ENCODE results near the gene SLC52A3. TPM values are rescaled to one million over a fixed set of nuclear protein-coding genes. Genes with fewer than 3 reads are reported as not detected.

Gene SLC52A3
- total and polyA plus RNA-seq, 12 donors = 1.5 to 5.7 (median 2.7) TPM

GRCh38 chr20:711576-711975 is 56.7 kb downstream of the SLC52A3 start:
- DNase-seq = no peak
- peaks cover 0 to 8% (median 4%) of the 10 kb centered on the region in 9 donors for H3K4me1 ChIP-seq
- peaks cover 0 to 45% (median 28%) of the 10 kb centered on the region in 7 donors for H3K27me3 ChIP-seq
- peaks cover 0 to 31% (median 6%) of the 10 kb centered on the region in 11 donors for H3K9me3 ChIP-seq
- H3K27ac ChIP-seq = no peak overlapping the region
- H3K4me3 ChIP-seq = no peak overlapping the region
- 46 to 51% methylated on average over 2 of the region's 2 CpGs for WGBS, 2 donors
- H3K36me3 ChIP-seq = no peaks in the 10 kb centered on the region
- TF ChIP-seq CTCF (IDR thresholded peaks at IDR 0.05) = no peak
- ATAC-seq = peak in 1 of 8 donors; percentile 61
- intact Hi-C loops (cut with DNase I) = no loop called here

GRCh38 chr20:710780-711450 is 57.4 kb downstream of the SLC52A3 start:
- intact Hi-C loops (cut with DNase I) = no loop called here
- TF ChIP-seq CTCF (IDR thresholded peaks at IDR 0.05) = no peak
- DNase-seq (no peak), ATAC-seq (no peak)
- 73 to 83% methylated on average over 19 of the region's 19 CpGs for WGBS, 2 donors
- no peak overlapping the region for H3K27ac ChIP-seq
- no peaks in the 10 kb centered on the region for H3K36me3 ChIP-seq
- peaks cover 0 to 31% (median 6%) of the 10 kb centered on the region in 11 donors for H3K9me3 ChIP-seq
- peaks cover 0 to 8% (median 4%) of the 10 kb centered on the region in 9 donors for H3K4me1 ChIP-seq
- H3K4me3 ChIP-seq = no peak overlapping the region
- peaks cover 0 to 45% (median 28%) of the 10 kb centered on the region in 7 donors for H3K27me3 ChIP-seq

Other genes with a start within 250 kb of the SLC52A3 start
- gene CSNK2A1, start 224.7 kb downstream of the SLC52A3 start, total RNA-seq = 100 to 1,000 TPM; 111 to 137 (median 129) TPM
- 10 to 100 TPM; 21.4 to 38.2 TPM for gene CSNK2A1, start 224.7 kb downstream of the SLC52A3 start, polyA plus RNA-seq
- 10 to 100 TPM in 3 of 10 donors, 1 to 10 TPM in 7; 4.6 to 20.5 (median 7.9) TPM for gene TCF15, start 158.2 kb downstream of the SLC52A3 start, total RNA-seq
- 10 to 100 TPM; 12.8 to 41.0 TPM for gene TCF15, start 158.2 kb downstream of the SLC52A3 start, polyA plus RNA-seq
- 10 to 100 TPM; 21.4 to 42.0 (median 30.9) TPM for gene SRXN1, start 115.3 kb downstream of the SLC52A3 start, total RNA-seq
- 10 to 100 TPM; 11.9 to 32.8 TPM for gene SRXN1, start 115.3 kb downstream of the SLC52A3 start, polyA plus RNA-seq
- gene SCRT2, start 92.7 kb downstream of the SLC52A3 start, total RNA-seq = not detected
- gene SCRT2, start 92.7 kb downstream of the SLC52A3 start, polyA plus RNA-seq = not detected
- 1 to 10 TPM in 9 of 10 donors, under 1 TPM in 1; 0.99 to 5.9 (median 1.9) TPM for gene FAM110A, start 65.2 kb upstream of the SLC52A3 start, total RNA-seq
- 1 to 10 TPM; 2.0 to 2.3 TPM for gene FAM110A, start 65.2 kb upstream of the SLC52A3 start, polyA plus RNA-seq
- under 1 TPM in 2 of 10 donors, not detected in 8; 0.05 to 0.44 TPM for gene ANGPT4, start 147.8 kb upstream of the SLC52A3 start, total RNA-seq
- under 1 TPM; 0.14 to 0.37 TPM for gene ANGPT4, start 147.8 kb upstream of the SLC52A3 start, polyA plus RNA-seq
- under 1 TPM in 1 of 10 donors, not detected in 9; 0.61 TPM for gene RSPO4, start 233.8 kb upstream of the SLC52A3 start, total RNA-seq
- under 1 TPM in 1 of 2 donors, not detected in 1; 0.07 TPM for gene RSPO4, start 233.8 kb upstream of the SLC52A3 start, polyA plus RNA-seq

Data from heart right ventricle (tissue), 16 donors.